ENCODE results near the gene TNFRSF17. TPM values are rescaled to one million over a fixed set of nuclear protein-coding genes. Genes with fewer than 3 reads are reported as not detected.

Gene TNFRSF17
- total RNA-seq, 1 donor from 2014 or later = not detected

DNA sequence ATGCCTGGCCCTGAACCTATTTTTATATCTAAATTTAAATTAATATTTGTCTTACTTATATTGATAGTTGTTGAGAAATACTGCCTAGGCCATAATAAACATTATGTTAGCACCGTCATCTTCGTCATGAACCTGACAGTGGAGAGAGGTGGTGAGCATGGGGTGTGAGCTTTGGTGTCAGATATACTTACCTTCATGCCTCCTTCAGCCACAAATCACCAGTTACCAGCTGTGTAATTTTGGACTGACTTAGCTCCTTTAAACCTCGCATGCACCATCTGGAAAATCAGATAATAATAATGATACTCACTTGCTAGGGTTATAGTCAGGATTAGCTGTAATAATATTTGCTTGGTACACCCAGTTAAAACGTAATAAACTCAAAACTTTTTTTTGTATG, 46.6 kb downstream of the TNFRSF17 start:
- Mint-ChIP-seq H3K27me3 (ENCODE audit: low read depth) (no peaks in the 10 kb centered on the region), H3K4me3 (ENCODE audit: unreplicated experiment) (no peak overlapping the region), H3K36me3 (ENCODE audit: low read depth) (no peaks in the 10 kb centered on the region), H3K9me3 (ENCODE audit: low read depth) (no peaks in the 10 kb centered on the region), H3K4me1 (ENCODE audit: low read depth) (peaks cover 11% of the 10 kb centered on the region), H3K27ac (ENCODE audit: unreplicated experiment) (no peak overlapping the region)
- TF ChIP-seq, protein P1, sequence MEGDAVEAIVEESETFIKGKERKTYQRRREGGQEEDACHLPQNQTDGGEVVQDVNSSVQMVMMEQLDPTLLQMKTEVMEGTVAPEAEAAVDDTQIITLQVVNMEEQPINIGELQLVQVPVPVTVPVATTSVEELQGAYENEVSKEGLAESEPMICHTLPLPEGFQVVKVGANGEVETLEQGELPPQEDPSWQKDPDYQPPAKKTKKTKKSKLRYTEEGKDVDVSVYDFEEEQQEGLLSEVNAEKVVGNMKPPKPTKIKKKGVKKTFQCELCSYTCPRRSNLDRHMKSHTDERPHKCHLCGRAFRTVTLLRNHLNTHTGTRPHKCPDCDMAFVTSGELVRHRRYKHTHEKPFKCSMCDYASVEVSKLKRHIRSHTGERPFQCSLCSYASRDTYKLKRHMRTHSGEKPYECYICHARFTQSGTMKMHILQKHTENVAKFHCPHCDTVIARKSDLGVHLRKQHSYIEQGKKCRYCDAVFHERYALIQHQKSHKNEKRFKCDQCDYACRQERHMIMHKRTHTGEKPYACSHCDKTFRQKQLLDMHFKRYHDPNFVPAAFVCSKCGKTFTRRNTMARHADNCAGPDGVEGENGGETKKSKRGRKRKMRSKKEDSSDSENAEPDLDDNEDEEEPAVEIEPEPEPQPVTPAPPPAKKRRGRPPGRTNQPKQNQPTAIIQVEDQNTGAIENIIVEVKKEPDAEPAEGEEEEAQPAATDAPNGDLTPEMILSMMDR (IDR thresholded peaks at IDR 0.05) = no peak
- DNase-seq (ENCODE audit: low spot score) = no peak

DNA sequence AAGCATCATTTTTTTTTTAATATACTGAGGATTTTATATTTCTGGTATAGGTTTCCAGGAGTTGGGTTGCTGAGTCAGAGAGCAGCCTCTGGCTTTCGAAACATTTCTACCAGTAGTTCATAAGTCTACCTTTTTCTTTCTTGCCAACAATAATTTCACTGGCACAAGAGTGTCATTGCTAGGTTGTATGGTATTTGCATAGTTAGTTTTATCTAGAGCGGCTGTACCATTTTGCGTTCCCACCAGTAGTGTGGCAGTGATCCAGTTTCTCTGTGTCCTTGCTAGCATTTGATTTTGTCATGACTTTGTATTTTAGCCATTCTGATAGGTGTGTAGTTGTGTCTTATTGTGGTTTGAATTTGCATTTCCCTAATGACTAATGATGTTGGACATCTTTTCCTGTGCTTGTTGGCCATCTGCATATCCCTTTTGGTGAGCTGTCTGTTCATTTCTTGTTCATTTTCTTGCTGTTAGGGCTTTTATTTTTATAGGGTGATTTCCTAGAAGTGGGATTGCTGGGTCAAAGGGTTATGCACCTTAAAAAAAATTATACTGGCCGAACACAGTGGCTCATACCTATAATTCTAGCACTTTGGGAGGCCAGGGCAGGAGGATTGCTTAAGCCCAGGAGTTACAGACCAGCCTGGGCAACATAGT, 51.4 kb downstream of the TNFRSF17 start:
- DNase-seq (ENCODE audit: low spot score) = no peak
- Mint-ChIP-seq H3K27ac (ENCODE audit: unreplicated experiment) (peak overlapping the region; percentile 43), H3K9me3 (ENCODE audit: low read depth) (no peaks in the 10 kb centered on the region)

DNA sequence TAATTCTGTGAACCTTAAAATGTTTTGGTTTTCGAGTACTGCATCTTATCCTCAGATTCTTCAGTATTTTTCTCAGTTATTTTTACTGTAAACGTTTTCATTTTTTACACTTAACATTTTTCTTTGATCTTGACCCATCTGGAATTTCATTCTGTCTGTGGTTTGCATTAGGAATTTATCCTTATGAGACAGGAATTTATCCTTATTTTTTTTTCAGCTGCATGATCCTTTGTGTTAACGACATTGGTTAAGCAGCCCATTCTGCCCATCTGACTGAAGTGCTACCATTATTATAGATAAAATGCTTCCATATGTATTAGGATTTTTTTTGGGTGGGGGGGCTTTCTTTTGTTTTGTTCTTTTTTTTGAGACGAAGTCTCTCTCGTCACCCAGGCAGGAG, 52.5 kb downstream of the TNFRSF17 start:
- DNase-seq (ENCODE audit: low spot score) = no peak
- Mint-ChIP-seq H3K4me1 (ENCODE audit: low read depth) (peaks cover 22% of the 10 kb centered on the region), H3K27me3 (ENCODE audit: low read depth) (no peaks in the 10 kb centered on the region), H3K9me3 (ENCODE audit: low read depth) (no peaks in the 10 kb centered on the region), H3K4me3 (ENCODE audit: unreplicated experiment) (no peak overlapping the region), H3K36me3 (ENCODE audit: low read depth) (no peaks in the 10 kb centered on the region), H3K27ac (ENCODE audit: unreplicated experiment) (peak overlapping the region; percentile 37)
- TF ChIP-seq, protein P1 (IDR thresholded peaks at IDR 0.05) = no peak

More for the DNA sequence above, 51.4 kb downstream of the TNFRSF17 start:
- Mint-ChIP-seq H3K36me3 (ENCODE audit: low read depth) (no peaks in the 10 kb centered on the region), H3K27me3 (ENCODE audit: low read depth) (no peaks in the 10 kb centered on the region), H3K4me1 (ENCODE audit: low read depth) (peaks cover 22% of the 10 kb centered on the region), H3K4me3 (ENCODE audit: unreplicated experiment) (no peak overlapping the region)
- TF ChIP-seq, protein P1 (IDR thresholded peaks at IDR 0.05) = no peak

Other genes with a start within 250 kb of the TNFRSF17 start
- gene TXNDC11, start 222.4 kb upstream of the TNFRSF17 start, total RNA-seq = 34.9 to 53.1 TPM (median 39.7 TPM) in 3 replicates
- 56.0 to 72.4 TPM (median 57.9 TPM) in 3 replicates for gene ZC3H7A, start 168.0 kb upstream of the TNFRSF17 start, total RNA-seq
- gene RSL1D1, start 113.7 kb upstream of the TNFRSF17 start, total RNA-seq = 89.6 to 97.4 TPM (median 96.0 TPM) in 3 replicates
- 96.1 to 103 TPM (median 99.3 TPM) in 3 replicates for gene GSPT1, start 49.3 kb upstream of the TNFRSF17 start, total RNA-seq
- gene NPIPB2, start 23.2 kb upstream of the TNFRSF17 start, total RNA-seq = 5.9 to 11.9 TPM (median 6.2 TPM) in 3 replicates
- gene SNX29, start 11.5 kb downstream of the TNFRSF17 start, total RNA-seq = 13.6 to 23.2 TPM (median 14.3 TPM) in 3 replicates

All from chondrocyte (in vitro differentiated cells).